ENCODE results near the gene DPEP2. TPM values are rescaled to one million over a fixed set of nuclear protein-coding genes. Genes with fewer than 3 reads are reported as not detected.

The DPEP2 gene
- total and polyA plus RNA-seq, 2 of the 13 experiments (the other 11 are each of a cell fraction or from before 2014, with no cell fraction given), result 0.18 TPM; not detected in 1

GRCh38 chr16:67939507-67940445 lies 59.5 kb downstream of the DPEP2 start (continued):
- TF ChIP-seq PAXIP1 (CRISPR knock-in tag; conservative IDR thresholded peaks at IDR 0.05) (no peak), HMGXB3 (CRISPR knock-in tag; IDR thresholded peaks at IDR 0.05; ENCODE audit: borderline replicate concordance) (no peak), HES4 (CRISPR knock-in tag; IDR thresholded peaks at IDR 0.05; ENCODE audit: borderline replicate concordance) (no peak), ZBTB34 (CRISPR knock-in tag; IDR thresholded peaks at IDR 0.05) (no peak), ELF4 (CRISPR knock-in tag; IDR thresholded peaks at IDR 0.05; ENCODE audit: borderline replicate concordance) (no peak), HDAC1 (CRISPR knock-in tag; IDR thresholded peaks at IDR 0.05) (no peak), ARHGAP35 (CRISPR knock-in tag; IDR thresholded peaks at IDR 0.05; ENCODE audit: borderline replicate concordance) (no peak), CAMTA2 (CRISPR knock-in tag; IDR thresholded peaks at IDR 0.05; ENCODE audit: borderline replicate concordance) (0 out of 2 replicates have a peak, but pooled peaks have one; percentile 67), ZNF501 (CRISPR knock-in tag; IDR thresholded peaks at IDR 0.05) (no peak; the same call in 1 of the 2 replicates), MNT (IDR thresholded peaks at IDR 0.05) (no peak), GZF1 (CRISPR knock-in tag; IDR thresholded peaks at IDR 0.05) (0 out of 2 replicates have a peak, but pooled peaks have one; percentile 46), BCL3 (CRISPR knock-in tag; IDR thresholded peaks at IDR 0.05) (peak; percentile 63; the same call in 1 of the 2 replicates), ZNF10 (CRISPR knock-in tag; IDR thresholded peaks at IDR 0.05; ENCODE audit: borderline replicate concordance, low read depth) (no peak), PLRG1 (conservative IDR thresholded peaks at IDR 0.05) (no peak)

All from HepG2 (cell line).